GM23338 (cell line): ENCODE results near the gene TSPAN3. TPM values are rescaled to one million over a fixed set of nuclear protein-coding genes. Genes with fewer than 3 reads are reported as not detected.

Experiments
- ATAC-seq: fragments of 200-7000 bp; cut with Tn5 transposase; 3 replicates; pipeline ENCODE4 v1.9.1; 2020
- DNase-seq: peaks from one replicate; pipeline ENCODE4 v3.0.0-alpha.2; 2015; ENCODE audit warnings: low spot score
- H2AFZ ChIP-seq: fragments of 200-600 bp; sonication (generic); 2 replicates; pipeline ENCODE4 v1.8.0; 2016; ENCODE audit warnings: antibody characterized with exemption, mild to moderate bottlenecking, moderate library complexity
- H3F3A ChIP-seq: fragments of 200-600 bp; sonication (generic); replicated peaks from 2 replicates; pipeline ENCODE4 v1.8.0; 2017; ENCODE audit warnings: antibody characterized with exemption, mixed run types, low read depth
- H3K27ac ChIP-seq: fragments of 200-600 bp; sonication (generic); 2 replicates; pipeline ENCODE4 v1.6.1; 2016; ENCODE audit warnings: low read depth
- H3K27me3 ChIP-seq: fragments of 200-600 bp; sonication (generic); 2 replicates; pipeline ENCODE4 v1.8.0; 2016; ENCODE audit warnings: mild to moderate bottlenecking, mixed run types, moderate library complexity; ENCODE audit not compliant: insufficient read depth
- H3K36me3 ChIP-seq: fragments of 200-600 bp; sonication (generic); 2 replicates; pipeline ENCODE4 v1.8.0; 2016; ENCODE audit warnings: mild to moderate bottlenecking; ENCODE audit not compliant: insufficient read depth
- H3K4me1 ChIP-seq: fragments of 200-600 bp; sonication (generic); 2 replicates; pipeline ENCODE4 v1.8.0; 2016; ENCODE audit warnings: mild to moderate bottlenecking, moderate library complexity; ENCODE audit not compliant: insufficient read depth
- H3K4me2 ChIP-seq: fragments of 200-600 bp; sonication (generic); 2 replicates; pipeline ENCODE4 v1.7.1; 2017; ENCODE audit warnings: mixed run types
- H3K4me3 ChIP-seq: fragments of 200-600 bp; sonication (generic); 2 replicates; pipeline ENCODE4 v1.6.1; 2016; ENCODE audit warnings: mixed run types
- H3K79me2 ChIP-seq: fragments of 200-600 bp; sonication (generic); replicated peaks from 2 replicates; pipeline ENCODE4 v1.8.0; 2017; ENCODE audit warnings: mild to moderate bottlenecking; ENCODE audit not compliant: insufficient read depth
- H3K9me2 ChIP-seq: fragments of 200-600 bp; sonication (generic); 2 replicates; pipeline ENCODE4 v1.8.0; 2017; ENCODE audit not compliant: insufficient read depth
- H4K20me1 ChIP-seq: fragments of 200-600 bp; sonication (generic); replicated peaks from 2 replicates; pipeline ENCODE4 v1.8.0; 2017; ENCODE audit warnings: mild to moderate bottlenecking; ENCODE audit not compliant: insufficient read depth
- H3K27ac Mint-ChIP-seq: 2 replicates; pipeline ENCODE4 v1.8.0; 2020; ENCODE audit warnings: inconsistent platforms, mild to moderate bottlenecking, moderate library complexity, mixed read lengths
- H3K27me3 Mint-ChIP-seq: 3 replicates; pipeline ENCODE4 v1.8.0; 2022; ENCODE audit warnings: low read depth, mild to moderate bottlenecking, moderate library complexity, mixed read lengths, inconsistent platforms; ENCODE audit not compliant: insufficient read depth, poor library complexity
- H3K36me3 Mint-ChIP-seq: 3 replicates; pipeline ENCODE4 v1.8.0; 2021; ENCODE audit warnings: low read depth, mild to moderate bottlenecking, inconsistent platforms, moderate library complexity, mixed read lengths
- H3K4me1 Mint-ChIP-seq: 3 replicates; pipeline ENCODE4 v1.8.0; 2020; ENCODE audit warnings: mild to moderate bottlenecking, inconsistent platforms, mixed read lengths
- H3K4me3 Mint-ChIP-seq: 3 replicates; pipeline ENCODE4 v1.8.0; 2021; ENCODE audit warnings: moderate library complexity, mild to moderate bottlenecking, inconsistent platforms, mixed read lengths
- H3K9me3 Mint-ChIP-seq: 3 replicates; pipeline ENCODE4 v1.8.0; 2020; ENCODE audit warnings: moderate library complexity, mild to moderate bottlenecking, inconsistent platforms, mixed read lengths
- CREB1 ChIP-seq: fragments of 250-450 bp; sonication (Bioruptor Pico); IDR thresholded peaks from 2 replicates; pipeline ENCODE4 v1.5.0; 2020; ENCODE audit warnings: low read depth, mild to moderate bottlenecking, moderate library complexity
- JUNB ChIP-seq: IDR thresholded peaks from one replicate; pipeline ENCODE4 v1.6.1; 2016; ENCODE audit warnings: antibody characterized with exemption; ENCODE audit not compliant: unreplicated experiment
- POLR2AphosphoS5 ChIP-seq: IDR thresholded peaks from 2 replicates; pipeline ENCODE4 v1.6.1; 2016; ENCODE audit warnings: antibody characterized with exemption, low read depth
- STAT1 ChIP-seq: IDR thresholded peaks from one replicate; pipeline ENCODE4 v1.6.1; 2016; ENCODE audit warnings: antibody characterized with exemption; ENCODE audit not compliant: unreplicated experiment
- polyA plus RNA-seq: library from polyadenylated mRNA; unstranded; fragments of >200 nt; fragmentation: Nextera tagmentation; extraction: Ambion mirVana; gene quantifications from 2 replicates; pipeline ENCODE4 v1.2.1, GENCODE V29; 2016
- total RNA-seq: library from RNA; depleted of rRNA; stranded (reverse); fragments of >200 nt; shearing (Covaris generic); gene quantifications from 2 replicates; pipeline ENCODE4 v1.2.3, GENCODE V29; 2014

TSPAN3 gene
- total and polyA plus RNA-seq, 2 experiments from 2014 or later: 72.5 to 159 TPM

DNA sequence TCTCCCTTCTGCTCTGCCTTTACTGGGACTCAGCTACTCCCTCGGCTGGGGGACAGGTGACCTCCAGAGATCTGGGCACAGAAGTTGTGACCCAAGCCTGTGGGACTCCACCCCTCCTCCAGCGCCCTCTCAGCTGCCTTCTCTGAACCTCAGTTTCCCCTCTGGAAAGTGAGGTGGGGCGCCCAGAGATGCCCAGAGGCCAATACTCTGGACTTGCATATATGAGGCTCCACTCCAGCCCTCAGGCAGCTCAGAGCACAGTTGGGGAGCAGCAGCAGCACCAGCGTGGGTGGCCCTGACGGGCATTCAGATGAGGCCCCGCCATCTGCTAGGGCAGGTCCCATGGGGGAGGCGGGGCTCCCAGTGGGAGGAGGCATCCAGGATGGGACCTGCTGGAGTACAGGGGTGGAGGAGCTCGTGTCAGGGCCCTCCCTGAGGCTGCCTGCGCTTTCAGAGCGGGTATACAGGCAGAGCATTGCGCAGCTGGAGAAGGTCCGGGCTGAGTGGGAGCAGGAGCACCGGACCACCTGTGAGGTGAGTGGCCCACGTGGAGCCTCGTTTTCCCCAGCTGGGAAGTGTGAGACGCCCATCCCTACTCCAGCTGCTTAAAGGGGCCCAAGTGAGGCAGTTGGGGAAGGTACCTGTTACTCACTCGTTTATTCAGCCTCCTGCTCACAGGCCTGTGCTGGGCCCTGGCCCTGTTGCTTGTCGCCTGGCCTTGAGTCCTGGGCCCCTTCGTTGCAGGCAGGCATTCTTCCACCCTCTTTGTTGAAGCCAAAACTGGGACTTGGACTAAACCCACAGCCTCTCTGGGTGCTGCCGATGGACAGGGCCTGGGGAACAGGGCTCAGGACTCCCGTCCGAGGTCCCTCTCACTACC lies 40.6 kb downstream of the TSPAN3 start:
- Histone ChIP-seq H4K20me1 (no peaks in the 10 kb centered on the region), H3K4me1 (no peaks in the 10 kb centered on the region; the same call in 1 of the 2 replicates), H3K4me2 (no peak overlapping the region), H3K4me3 (no peak overlapping the region), H2AFZ (no peak overlapping the region), H3K36me3 (no peaks in the 10 kb centered on the region), H3K79me2 (no peaks in the 10 kb centered on the region), H3F3A (no peaks in the 10 kb centered on the region), H3K27ac (no peak overlapping the region), H3K27me3 (0 out of 2 replicates have a peak, but pooled peaks cover 4% of the 10 kb centered on the region), H3K9me2 (no peaks in the 10 kb centered on the region)
- H3K4me3 Mint-ChIP-seq: no peak overlapping the region
- H3K36me3 Mint-ChIP-seq: no peaks in the 10 kb centered on the region
- peaks cover 31% of the 10 kb centered on the region for H3K27me3 Mint-ChIP-seq
- ATAC-seq (peak; percentile 29), DNase-seq (peak; percentile 54)
- H3K4me1 Mint-ChIP-seq: peaks cover 15% of the 10 kb centered on the region
- H3K27ac Mint-ChIP-seq: no peak overlapping the region
- TF ChIP-seq STAT1: no peak
- H3K9me3 Mint-ChIP-seq: no peaks in the 10 kb centered on the region

DNA sequence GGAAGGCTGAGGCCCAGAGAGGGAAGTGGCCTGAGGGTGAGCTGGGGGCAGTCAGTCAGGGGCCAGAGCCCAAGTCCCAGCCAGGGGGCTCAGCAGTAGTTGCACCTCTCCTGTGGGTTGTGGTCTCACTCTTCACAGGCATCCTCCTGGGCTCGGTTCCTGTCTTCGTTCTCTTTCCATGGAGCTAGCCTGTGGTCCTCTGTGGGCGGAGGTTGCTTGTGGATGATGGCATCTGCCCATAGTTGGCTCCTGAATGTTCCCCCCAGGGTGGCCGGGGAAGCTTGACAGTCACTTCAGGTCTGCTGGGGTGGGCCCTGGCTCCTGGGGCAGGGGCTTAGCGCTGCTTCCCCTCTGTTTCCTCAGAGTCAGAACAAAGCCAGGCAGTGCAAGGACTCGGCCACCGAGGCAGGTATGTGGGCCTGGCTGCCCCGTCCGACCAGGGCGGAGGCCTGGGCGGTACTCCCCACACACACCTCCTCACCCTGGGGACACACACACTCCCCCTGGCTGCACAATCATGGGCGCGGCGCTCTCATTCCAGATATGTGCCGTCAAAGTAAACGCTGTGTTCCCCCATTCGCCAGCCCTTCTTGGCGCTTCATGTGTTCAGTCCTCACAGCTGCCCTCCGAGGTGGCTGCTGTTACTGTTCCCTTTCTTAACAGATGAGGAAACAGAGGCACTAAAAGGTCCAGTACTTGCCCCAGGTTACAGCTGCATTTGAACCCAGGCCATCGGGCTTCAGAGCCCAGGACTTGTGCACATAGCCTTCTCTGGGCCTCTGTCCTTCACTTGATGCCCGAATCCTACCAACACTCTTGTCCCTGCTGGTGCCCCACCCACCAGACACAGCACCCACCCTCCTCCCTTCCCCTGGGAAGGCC lies 41.5 kb downstream of the TSPAN3 start:
- ATAC-seq: no peak
- H3K4me3 Mint-ChIP-seq: no peak overlapping the region
- no peaks in the 10 kb centered on the region for H3K9me3 Mint-ChIP-seq
- Histone ChIP-seq H3K4me2 (no peak overlapping the region), H3K9me2 (no peaks in the 10 kb centered on the region), H3K79me2 (no peaks in the 10 kb centered on the region), H3K4me1 (no peaks in the 10 kb centered on the region; the same call in 1 of the 2 replicates), H2AFZ (no peak overlapping the region), H3F3A (no peaks in the 10 kb centered on the region), H4K20me1 (no peaks in the 10 kb centered on the region), H3K4me3 (no peak overlapping the region), H3K27me3 (0 out of 2 replicates have a peak, but pooled peaks cover 4% of the 10 kb centered on the region), H3K36me3 (no peaks in the 10 kb centered on the region), H3K27ac (no peak overlapping the region)
- no peak overlapping the region for H3K27ac Mint-ChIP-seq
- TF ChIP-seq CREB1 (CRISPR knock-in tag) (no peak), POLR2AphosphoS5 (no peak), STAT1 (no peak)
- no peaks in the 10 kb centered on the region for H3K36me3 Mint-ChIP-seq
- H3K4me1 Mint-ChIP-seq: peaks cover 12% of the 10 kb centered on the region
- peaks cover 32% of the 10 kb centered on the region for H3K27me3 Mint-ChIP-seq
- no peak for DNase-seq

DNA sequence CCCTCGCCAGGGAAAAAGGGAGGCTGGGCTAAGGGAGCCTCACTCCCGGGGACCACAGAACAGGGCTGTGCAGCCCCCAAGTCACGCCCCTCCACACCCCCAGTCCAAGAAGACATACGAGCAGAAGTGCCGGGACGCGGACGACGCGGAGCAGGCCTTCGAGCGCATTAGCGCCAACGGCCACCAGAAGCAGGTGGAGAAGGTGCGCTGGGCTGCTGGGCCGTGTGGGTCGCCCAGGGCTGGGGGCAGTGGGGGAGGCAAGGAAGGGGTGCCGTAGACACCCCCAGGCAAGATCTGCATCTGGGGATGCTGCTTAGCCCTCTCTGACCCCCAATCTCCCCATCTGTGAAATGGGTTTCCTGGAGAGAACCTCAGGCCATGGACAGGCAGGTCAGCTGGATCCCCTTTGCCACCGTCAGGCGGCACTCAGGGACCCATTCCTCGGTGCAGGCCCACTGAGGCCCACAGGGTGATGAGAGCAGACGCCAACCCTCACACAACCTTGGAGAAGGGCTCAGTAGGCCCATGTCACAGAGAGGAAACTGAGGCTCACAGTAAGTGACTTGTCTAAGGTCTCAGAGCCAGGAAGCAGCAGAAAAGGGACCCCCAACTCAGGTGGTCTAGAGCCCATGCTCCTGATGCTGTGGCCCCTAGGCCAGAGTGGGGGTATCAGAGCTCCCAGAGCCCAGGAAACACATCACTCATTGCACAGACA lies 42.3 kb downstream of the TSPAN3 start:
- H3F3A ChIP-seq: no peaks in the 10 kb centered on the region
- no peaks in the 10 kb centered on the region for H3K36me3 ChIP-seq
- no peaks in the 10 kb centered on the region for H4K20me1 ChIP-seq
- no peak for TF ChIP-seq JUNB
- peak; percentile 17 for ATAC-seq
- H3K27me3 ChIP-seq: 0 out of 2 replicates have a peak, but pooled peaks cover 4% of the 10 kb centered on the region
- Mint-ChIP-seq H3K27ac (no peak overlapping the region), H3K9me3 (no peaks in the 10 kb centered on the region), H3K36me3 (no peaks in the 10 kb centered on the region), H3K4me1 (peaks cover 5% of the 10 kb centered on the region), H3K4me3 (peak overlapping the region; percentile 71; the same call in 2 of the 3 replicates), H3K27me3 (peaks cover 32% of the 10 kb centered on the region)
- peak; percentile 60 for DNase-seq
- H3K4me1 ChIP-seq: no peaks in the 10 kb centered on the region; the same call in 1 of the 2 replicates
- no peak overlapping the region for H3K27ac ChIP-seq
- H3K79me2 ChIP-seq: no peaks in the 10 kb centered on the region
- peak overlapping the region; percentile 68 for H3K4me3 ChIP-seq
- no peaks in the 10 kb centered on the region for H3K9me2 ChIP-seq
- peak overlapping the region; percentile 96 for H2AFZ ChIP-seq
- H3K4me2 ChIP-seq: peak overlapping the region; percentile 86
